Measurements from ENCODE around the gene PPP1R3F.

The PPP1R3F gene

DNA sequence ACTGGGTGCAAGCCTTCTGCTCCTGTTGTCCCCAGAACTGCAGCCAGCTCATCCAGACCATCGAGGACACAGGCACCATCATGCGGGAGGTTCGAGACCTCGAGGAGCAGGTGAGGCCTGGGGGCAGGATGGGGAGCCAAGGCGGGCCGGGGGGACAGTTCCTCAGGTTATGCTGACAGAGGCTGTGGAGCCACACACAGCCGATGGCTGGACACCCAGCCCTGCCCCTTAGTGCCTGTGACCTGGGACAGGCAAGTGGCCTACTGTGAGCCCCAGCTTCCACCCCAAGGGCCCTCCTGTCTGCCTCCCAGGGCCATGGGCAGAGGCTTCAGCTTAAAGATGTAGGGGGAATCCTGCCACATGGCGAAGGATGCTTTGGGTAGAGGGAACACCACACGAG, 20.0 kb upstream of the PPP1R3F start:
- no peak for DNase-seq

DNA sequence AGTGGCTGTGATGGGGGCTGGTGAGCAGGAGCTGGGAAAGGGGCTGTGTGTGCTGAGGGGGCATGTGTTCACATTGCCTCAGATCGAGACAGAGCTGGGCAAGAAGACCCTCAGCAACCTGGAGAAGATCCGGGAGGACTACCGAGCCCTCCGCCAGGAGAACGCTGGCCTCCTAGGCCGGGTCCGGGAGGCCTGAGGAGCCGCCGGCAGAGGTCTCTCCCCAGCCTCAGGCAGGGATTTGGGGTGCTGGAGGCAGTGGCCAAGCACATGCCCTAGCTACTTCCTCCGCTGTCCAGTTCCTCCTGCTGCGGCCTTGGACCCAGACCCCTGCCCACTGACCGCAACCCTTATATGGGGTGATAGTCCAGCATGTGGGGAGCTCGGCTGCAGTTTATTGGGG, 19.5 kb upstream of the PPP1R3F start:
- no peak for DNase-seq

DNA sequence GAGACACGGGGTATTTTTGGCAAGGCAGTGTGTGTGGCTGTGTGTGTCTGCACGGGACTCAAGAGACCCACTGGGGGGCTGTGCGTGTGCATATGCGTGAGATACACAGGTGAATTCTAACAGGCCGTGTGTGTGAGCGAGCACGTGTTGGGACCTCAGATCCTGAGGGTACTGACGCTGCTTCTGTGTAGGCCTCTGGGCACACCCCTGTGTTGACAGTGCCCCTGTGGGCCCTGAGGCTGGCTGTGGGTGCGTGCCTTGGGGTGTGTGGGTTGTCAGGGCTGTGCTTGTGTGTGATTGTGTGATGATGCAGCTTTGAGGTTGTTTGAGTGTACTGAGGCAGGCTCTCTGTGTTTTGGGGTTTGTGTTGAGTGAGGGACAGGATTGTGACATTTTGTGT, 19.0 kb upstream of the PPP1R3F start:
- no peak for DNase-seq

DNA sequence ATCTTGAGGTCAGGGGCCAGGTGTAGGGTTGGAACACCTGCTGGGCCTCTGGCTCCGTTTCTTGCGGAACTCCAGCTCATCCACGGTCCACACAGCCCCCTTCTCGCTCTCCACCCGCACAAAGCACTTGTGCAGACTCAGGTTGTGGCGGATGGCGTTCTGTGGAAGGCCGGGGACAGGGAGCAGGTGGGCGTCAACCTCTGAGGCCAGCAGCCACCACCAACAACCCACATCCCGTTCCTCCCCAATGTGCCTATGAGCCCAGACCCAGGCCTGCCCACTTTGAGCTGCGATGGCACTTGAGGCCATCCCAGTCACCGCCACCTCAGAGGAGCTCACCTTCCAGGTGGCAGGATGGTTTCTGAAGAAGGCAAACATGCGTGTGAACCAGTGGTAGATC, 18.3 kb upstream of the PPP1R3F start:
- DNase-seq: no peak

DNA sequence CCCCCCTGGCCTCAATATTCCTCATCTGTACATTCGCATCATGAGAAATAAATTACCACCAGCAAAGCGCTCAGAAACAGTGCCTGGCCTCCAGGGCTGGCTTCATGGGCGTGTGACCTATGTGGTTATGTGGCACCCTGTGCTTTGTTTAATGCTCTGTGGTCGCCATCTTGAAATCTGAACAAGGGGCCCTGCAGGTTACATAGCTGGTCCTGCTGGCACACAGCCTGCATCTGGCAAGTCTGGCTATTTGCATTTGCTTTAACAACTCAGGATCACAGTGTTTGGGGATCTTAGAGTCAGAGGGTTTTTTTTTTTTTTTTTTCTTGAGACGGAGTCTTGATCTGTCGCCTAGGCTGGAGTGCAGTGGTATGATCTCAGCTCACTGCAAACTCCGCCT, 15.0 kb upstream of the PPP1R3F start:
- DNase-seq: no peak

DNA sequence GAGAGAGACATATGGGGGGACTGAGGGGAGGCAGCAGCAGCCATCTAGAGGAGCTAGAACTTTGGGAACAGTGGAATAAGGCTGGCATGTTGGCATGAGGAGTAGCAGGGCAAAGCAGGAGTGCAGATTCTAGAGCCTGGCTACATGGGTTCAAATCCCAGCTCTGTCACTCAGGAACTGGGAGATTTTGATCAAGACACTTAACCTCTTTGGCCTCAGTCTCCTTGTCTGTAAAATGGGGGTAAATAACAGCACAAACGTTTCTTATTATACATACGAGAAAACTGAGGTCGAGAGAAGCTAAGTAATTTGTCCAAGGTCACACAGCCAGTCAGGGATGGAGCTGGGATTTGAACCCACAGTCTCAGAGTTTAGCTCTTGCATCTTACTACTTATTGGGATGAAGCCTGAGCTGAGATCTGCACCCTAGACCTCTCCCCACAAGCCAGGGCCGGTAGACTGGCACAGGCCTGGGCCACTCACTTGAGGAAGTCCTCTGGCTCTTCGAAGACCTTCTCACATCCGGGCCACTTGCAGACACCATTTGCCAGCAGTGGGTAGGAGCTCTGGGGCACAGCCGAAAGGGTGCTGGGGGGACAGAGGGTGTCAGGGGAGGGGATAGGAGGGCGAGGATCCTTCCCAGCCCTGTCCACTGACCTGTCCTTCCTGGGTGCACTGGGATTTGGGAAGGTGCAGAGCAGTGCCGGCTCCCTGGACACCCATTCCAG, 13.2 kb upstream of the PPP1R3F start:
- no peak for DNase-seq

DNA sequence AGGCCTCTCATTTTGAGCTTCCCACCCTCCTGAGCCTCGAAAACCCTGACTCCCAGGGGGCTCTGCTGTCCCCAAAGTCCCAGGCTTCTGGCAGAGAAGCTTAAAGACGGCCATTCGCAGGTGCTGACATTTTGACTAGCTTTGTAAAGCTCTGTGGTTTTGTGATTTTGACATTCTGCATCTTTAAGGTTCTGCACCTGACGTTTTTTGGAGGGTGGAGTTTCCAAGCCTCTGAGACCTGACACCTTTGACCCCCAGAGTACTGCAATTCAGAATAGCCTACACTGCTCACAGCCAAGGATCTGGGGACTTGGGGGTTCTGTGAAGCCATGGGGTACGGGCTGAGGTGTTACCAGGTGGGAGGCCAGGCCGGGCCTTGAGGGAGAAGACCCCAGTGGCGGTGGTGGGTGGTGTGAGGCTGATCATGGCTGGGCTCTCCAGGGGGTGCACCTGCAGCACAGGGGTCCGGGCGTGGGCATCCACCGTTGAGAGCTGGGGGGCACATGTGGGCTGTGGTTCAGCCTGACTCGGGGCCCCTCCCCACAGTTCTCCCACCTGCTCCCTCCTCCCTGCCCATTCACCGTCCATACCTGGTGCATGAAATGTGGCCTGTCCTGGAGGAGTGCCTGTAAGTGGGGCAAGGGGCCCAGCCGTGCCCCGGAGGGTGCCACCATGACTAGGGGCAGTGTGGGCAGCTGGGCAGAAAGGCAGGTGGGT, 12.4 kb upstream of the PPP1R3F start:
- no peak for DNase-seq

DNA sequence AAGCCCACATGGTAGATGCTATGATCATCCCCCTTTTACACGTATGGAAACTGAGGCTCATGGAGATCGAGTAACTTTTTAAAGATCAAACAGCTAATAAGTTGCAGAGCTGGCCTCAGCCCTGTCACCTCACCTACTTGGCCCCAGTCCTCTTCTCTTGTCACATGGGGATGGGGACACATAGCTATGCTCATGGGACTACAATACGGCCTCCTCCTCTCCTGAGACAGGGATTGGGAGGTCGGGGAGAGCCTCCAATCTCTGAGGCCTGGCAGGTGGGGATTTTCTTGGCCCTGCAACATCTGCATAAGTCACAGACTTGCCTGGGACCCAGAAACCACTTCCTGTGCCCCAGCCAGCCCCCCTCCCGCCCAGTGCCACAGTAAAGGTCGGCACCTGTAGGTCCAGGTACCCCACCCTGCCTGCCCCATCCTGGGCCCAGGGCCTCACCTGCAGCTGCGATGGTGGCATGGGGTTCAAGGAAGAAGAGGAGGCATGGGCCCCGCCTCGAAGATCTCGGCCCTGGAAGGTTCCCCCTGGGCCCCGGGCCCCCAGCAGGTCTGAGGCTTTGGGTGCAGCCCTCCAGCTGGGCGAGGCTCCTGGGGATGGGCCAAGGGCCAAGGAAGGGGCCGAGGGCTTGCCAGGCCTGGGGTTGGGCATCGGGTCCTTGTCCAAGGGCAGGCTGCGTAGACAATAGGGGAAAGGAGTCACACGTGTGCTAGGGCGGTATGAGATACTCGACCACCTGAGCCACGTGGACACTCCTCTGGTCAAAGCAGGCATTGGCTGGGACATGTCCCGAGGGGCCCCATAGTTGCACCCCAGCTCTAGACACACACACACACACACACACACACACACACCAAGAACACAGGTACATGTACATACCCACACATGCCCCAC, 11.5 kb upstream of the PPP1R3F start:
- no peak for DNase-seq

DNA sequence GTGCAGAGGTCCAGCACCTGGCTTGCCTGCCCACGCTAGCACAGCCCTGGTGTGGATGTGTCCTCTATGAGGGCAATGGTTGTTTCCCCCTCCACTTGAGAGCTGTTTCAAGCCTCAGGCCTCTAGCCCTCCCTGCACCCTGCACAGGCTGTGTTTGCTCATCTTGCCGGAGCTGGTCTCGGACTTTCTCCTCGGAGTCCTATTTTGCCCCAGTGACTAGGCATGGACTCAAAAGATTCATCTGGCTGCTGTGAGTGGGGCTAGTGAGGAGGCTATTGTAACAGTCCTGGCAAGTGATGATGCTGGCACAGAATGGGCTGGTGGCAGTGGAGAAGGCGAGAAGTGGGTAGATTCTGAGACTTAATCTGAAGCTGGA, 10.9 kb upstream of the PPP1R3F start:
- no peak for DNase-seq

DNA sequence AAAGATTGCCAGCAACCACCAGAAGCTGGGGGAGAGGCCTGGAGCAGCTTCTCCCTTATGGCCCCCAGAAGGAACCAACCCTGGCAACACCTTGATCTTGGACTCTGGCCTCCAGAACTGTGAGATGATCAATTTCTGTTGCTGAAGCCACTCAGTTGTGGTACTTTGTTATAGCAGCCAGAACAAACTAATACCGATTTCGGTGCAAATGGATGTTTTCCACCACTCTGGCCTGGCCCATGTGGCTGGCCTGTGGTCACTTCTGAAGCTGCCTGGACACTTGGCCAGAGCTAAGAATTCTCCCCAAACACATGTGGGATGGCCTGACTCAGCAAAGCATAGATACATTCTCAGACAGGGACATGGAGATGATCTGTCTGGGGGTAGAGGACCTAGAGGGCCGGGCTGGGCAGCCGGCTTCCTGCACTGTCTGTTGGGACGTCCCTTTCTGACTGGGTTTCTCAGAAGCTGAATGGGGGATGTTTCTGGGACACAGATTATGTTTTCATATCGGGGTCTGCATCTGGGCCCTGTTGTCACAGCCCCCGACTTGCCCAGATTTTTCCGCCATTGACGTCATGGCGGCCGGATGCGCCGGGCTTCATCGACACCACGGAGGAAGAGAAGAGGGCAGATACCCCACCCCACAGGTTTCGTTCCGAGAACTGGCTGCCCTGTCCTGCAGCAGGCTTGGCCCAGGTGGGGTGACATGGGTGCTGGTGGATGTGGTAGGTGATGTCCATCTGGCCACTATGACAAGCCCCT, 9.2 kb upstream of the PPP1R3F start:
- DNase-seq: no peak

DNA sequence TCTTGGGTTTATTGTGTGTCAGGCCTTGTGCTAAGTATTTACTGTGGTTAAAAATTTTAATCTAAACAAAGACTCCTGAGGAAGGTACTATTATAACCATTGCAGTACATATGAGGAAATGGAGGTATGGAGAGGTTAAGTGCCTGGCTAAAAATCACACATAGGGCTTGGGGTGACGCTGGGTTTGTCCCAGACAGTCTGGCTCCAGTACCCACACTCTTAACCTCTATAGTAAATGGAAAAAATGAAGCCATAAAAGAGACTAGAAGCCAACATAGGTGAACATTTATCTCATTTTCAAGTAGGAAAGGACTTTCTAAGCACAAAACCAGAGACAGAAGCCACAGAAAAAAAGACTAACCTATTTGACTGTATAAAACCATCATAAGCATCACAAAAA, 7.0 kb upstream of the PPP1R3F start:
- DNase-seq: no peak

DNA sequence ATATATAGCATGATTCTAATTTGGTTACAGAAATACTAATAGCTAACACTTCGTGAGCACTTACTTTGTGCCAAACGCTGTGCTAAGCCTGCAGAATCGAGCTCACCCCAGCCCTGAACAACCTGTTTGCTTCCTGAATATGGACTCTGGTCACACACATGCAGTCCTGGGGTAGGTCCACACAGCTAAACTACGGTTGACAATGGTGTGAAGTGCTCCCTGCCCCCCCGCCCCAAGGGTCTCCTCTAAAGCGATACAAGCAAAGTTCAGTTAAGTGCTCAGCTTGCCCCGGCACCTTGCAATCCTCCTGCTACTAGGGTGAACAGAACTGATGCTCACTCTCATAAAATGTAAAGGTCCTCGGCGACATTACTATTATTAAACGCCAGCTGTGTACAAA, 6.0 kb upstream of the PPP1R3F start:
- DNase-seq: no peak

DNA sequence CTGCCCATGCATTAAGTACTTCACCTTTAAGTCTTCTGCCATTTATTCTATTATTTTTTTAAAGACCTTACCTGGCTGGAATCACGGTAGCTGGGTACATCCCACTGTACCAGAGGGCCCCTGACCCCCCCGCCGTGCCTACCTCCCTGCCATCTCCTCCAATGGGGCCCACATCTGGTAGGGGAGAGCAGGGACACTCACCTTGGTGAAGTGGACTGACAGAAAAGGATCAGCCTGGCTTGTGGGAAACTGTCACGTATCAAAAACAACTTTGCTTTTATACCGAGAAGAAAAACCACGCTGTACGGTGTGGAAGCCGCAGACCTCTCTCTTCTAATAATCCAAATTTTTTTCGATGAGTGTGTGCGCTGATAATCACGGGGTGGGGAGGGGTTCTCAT, 5.1 kb upstream of the PPP1R3F start, which contains the start of gene FOXP3:
FOXP3 (minus strand) TSS at position 251 of the 400 bp plus-strand sequence. CDS start 6,205 bp downstream, outside the sequence.
- no peak for DNase-seq

DNA sequence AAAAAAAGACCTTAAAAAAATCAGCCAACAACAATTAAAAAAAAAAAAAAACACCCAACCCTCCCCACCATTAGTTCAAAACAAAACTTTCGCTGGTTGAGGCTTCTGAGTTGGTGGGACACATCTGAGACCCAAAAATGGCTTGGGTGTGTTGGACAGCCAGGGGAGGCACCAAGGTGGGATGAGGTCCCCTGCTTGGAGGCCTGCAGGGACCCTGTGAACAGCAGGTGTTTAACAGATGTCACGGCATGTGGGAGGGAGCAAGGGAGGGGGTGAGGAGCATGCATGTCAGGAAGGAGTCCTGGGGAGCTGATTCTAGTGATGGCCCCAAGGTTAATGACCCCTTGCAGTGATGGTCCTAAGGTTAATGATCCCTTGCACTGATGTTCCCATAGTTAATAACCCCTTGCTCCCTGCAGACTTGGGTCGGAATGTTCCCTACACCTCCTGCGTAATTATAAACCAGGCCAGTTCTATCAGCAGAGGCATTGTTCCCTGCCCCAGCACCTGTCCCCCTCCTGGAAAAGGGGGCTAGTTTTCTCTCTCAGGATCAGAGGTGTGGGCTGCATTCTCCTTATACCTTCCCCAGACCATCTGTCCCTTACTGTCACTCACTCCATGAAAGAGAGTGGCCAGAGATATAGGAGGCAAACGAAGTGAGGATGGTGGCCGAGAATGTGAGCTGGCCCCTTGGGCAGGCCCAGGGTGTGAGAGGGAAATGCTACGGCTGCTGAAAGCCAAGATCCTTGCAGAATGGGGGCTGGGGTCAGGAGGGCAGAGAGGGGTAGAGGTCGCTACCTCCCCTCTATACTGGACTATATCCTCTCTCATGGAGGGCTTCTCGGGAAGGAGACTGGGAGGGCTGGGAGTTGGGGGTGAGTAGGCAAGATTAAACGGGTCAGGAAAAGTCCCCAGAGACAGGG, 2.8 kb upstream of the PPP1R3F start:
- DNase-seq: no peak

DNA sequence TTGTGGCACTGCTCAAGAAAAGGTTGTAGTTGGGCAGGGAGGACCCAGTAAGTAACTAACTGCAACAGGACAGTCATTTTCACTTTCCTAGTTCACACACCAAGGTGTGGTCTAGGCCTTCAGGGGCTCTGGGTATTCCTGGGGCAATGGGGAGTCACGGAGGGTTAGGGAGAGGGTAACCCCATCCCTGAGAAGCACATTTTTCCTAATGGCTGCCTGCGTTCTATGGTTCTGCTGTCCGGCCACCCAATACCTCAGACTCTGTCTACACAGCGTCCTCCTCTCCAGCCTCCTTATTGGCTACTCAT, 937 bp upstream of the PPP1R3F start:
- no peak for DNase-seq

DNA sequence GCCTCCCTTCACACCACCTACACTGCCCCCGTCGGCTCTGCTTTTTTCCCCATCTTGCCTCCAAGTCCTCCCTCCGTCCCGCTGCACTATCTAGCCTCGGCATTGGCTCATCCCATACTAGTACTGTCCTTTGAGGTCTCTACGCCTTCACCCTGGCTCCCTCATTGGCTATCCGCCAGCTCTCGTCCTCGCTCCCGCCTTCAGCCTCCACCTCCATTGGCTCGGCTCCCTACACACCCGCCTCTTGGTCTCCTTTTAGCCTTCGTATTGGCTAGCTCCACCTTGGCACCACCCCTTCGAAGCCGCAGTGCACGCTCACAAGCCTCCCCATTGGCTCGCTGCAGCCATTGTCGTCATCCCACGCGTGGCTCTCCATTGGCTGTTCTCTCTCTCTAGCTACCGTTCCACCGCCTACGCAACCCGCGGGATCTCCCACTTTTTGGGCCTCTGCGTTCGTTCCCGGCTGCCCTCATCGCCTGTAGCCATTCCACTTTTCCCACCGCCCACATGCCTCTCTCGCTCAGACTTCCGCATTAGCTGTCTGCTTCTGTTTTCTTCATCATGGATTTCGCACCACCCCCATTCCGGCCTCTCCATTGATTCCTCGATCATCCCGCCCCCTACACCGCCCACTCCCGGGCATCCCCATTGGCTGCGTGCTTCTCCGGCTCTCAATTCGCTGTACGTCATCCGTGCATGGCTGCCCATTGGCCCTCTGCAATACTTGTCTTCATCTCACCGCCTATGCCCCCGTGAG, 405 bp upstream of the PPP1R3F start:
- DNase-seq: peak; percentile 94 to 97

DNA sequence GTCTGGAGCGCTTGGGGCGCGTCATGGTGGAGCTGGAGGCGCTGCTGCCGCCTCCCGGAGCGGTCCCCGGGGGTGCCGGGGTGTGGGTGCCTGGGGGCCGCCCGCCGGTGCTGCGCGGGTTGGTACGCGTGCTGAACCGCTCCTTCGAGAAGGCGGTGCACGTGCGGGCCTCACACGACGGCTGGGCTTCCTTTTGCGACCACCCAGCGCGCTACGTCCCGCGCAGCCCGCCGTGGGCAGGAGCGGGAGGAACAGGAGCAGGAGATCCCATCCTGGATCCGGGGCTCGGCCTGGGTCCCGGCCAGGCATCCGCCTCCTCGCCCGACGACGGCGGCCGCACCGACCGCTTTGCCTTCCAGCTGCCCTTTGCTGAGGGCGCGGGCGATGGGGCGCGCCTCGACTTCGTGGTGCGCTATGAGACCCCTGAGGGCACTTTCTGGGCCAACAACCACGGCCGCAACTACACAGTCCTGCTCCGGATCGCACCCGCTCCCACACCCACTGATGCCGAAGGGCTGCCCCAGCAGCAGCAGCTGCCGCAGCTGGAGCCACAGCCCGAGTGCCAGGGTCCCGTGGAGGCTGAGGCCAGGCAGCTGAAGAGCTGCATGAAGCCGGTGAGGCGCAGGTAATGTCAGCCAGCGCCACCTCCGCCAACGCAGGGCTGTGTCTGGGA, 792 bp downstream of the PPP1R3F start:
- no peak for DNase-seq

DNA sequence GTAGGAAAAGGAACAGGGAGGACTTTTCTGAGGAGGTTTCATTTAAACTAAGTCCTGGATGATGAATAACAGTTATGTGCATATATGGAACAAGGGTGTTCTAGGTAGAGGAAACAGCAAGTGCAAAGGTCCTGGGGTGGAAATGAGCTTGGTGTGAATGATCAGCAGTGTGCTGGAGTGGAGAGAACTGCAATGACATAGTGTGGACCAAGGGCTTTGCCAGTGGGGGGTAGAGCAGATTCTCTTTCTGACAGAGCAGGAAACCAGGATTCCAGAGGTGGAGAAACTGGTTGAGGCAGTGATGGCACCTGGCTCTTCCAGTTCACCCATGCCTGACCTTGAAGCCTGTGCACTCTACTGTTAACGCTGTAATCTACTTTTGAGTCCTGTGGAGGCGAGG, 1.7 kb downstream of the PPP1R3F start:
- no peak for DNase-seq

DNA sequence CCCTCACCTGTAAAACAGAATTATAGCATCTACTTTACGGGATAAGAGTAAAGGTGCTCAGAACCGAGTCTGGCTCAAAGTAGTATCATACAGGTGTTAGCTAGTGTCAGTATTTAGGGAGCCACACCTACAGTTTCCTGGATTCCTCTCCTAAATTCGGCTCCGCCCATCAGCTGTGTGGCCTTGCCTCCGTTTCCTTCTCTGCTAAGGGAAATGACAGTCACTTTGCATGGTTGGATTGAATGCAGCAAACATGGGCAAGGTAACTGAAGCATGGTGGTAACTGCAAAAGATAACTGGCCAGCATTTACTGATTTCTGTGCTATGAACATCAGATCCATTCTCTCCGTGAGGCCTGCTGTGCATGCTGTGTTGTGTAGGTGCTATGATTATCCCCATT, 2.8 kb downstream of the PPP1R3F start:
- DNase-seq: no peak

DNA sequence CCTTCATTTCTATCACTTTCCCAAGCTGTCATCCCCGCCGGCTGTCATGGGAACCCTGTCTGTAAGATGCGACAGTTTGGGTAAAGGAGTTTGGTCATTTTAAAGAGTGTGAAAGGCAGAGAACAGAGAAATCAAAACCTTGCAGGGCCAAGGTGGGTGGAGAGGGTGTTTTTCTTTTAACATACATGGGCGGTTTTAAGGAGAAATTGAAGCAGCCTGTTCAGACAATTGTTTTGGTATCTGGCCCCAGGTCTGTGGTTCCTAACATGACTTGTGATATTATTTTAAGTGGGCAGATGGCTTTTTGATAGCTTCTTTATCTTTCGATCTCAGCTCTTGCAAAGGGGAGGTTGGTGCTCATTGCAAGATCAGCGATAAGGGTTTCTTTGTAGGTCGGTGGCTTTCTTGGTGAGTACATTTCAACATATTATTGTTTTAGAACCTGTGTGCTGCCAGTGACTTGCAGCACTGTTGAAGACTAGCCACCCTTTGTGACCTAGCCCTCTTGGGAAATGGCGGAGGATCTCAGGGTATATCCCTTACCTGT, 3.7 kb downstream of the PPP1R3F start:
- DNase-seq: no peak

All from NCI-H446 (cell line).